ENCODE data around the gene RASAL2. TPM values are rescaled to one million over a fixed set of nuclear protein-coding genes. Genes with fewer than 3 reads are reported as not detected.

RASAL2 gene
- total and polyA plus RNA-seq, 2 of the 13 experiments (the other 11 are each of a cell fraction or from before 2014, with no cell fraction given) = 5.4 to 5.9 TPM

- FAIRE-seq (no peak), DNase-seq (ENCODE audit: low spot score) (peak; percentile 9), ATAC-seq (no peak)
- Histone ChIP-seq H2AFZ (ENCODE audit: low read length) (no peak overlapping the region), H3K27me3 (ENCODE audit: control insufficient read depth in 1 of 2, insufficient read depth in 2 of 2, low read length in 2 of 2) (no peaks in the 10 kb centered on the region), H3K4me1 (ENCODE audit: insufficient read depth, low read length) (peaks cover 23% of the 10 kb centered on the region), H4K20me1 (ENCODE audit: insufficient read depth, low read length) (no peaks in the 10 kb centered on the region), H3K36me3 (replicated peaks in 1 of 2; ENCODE audit: control insufficient read depth in 1 of 2, insufficient read depth in 2 of 2, low read length in 2 of 2) (no peaks in the 10 kb centered on the region), H3K27ac (ENCODE audit: extremely low read length, insufficient read depth, low read length) (no peak overlapping the region), H3K4me3 (replicated peaks in 1 of 3; ENCODE audit: insufficient read depth in 1 of 3, low read depth in 2 of 3, low read length in 3 of 3) (no peak overlapping the region), H3K9ac (ENCODE audit: insufficient read depth, low read depth, low read length) (no peak overlapping the region), H3K9me3 (ENCODE audit: low read length) (no peaks in the 10 kb centered on the region), H3K79me2 (ENCODE audit: insufficient read depth, low read length) (no peaks in the 10 kb centered on the region), H3K4me2 (ENCODE audit: low read depth, low read length) (no peak overlapping the region)
- intact Hi-C loops (cut with micrococcal nuclease; ENCODE audit: unreplicated experiment) (no loop called here), in situ Hi-C loops (cut with HindIII; ENCODE audit: extremely low pct_ligation_motif_present, low pct_unique_long_range_greater_than_20kb) (no loop called here)
- BruUV-seq (replicated peaks) = no TSS peak
- CTCF ChIA-PET (ENCODE audit: low intra/inter-chr PET ratio, low total read pairs) = no interaction called here
- no peak for TF ChIP-seq RARA (CRISPR knock-in tag; IDR thresholded peaks at IDR 0.05)
- no peak for TF ChIP-seq NKX3-1 (CRISPR knock-in tag; IDR thresholded peaks at IDR 0.05)
- no peak for TF ChIP-seq ZNF777 (CRISPR knock-in tag; IDR thresholded peaks at IDR 0.05)
- peak; percentile 25; the same call in 1 of the 2 replicates for TF ChIP-seq HNF4A (CRISPR knock-in tag; IDR thresholded peaks at IDR 0.05)
- no peak for TF ChIP-seq ZFP91 (CRISPR knock-in tag; IDR thresholded peaks at IDR 0.05; ENCODE audit: borderline replicate concordance)
- TF ChIP-seq ZNF747 (CRISPR knock-in tag; IDR thresholded peaks at IDR 0.05; ENCODE audit: borderline replicate concordance) = no peak
- peak; percentile 58; the same call in 1 of the 2 replicates for TF ChIP-seq CEBPB (IDR thresholded peaks at IDR 0.05; ENCODE audit: borderline replicate concordance, low read depth, low read length)
- no peak for TF ChIP-seq DBP (CRISPR knock-in tag; IDR thresholded peaks at IDR 0.05; ENCODE audit: not compliant biosample characterization)
- TF ChIP-seq ZEB1 (IDR thresholded peaks at IDR 0.05; ENCODE audit: insufficient replicate concordance, low read depth) = no peak
- no peak for TF ChIP-seq ZNF318 (CRISPR knock-in tag; IDR thresholded peaks at IDR 0.05)
- no peak for TF ChIP-seq HNRNPLL (IDR thresholded peaks at IDR 0.05; ENCODE audit: low read depth, low read length, poor library complexity, severe bottlenecking)
- POLR2A ChIA-PET = no interaction called here
- 63% methylated on average over 4 of the region's 4 CpGs for WGBS (ENCODE audit: low lambda C conversion rate)
Measured at GRCh38 chr1:178345238-178345637, 251.3 kb downstream of the RASAL2 start.

Measured in HepG2 (cell line).